ENCODE data around the gene UNC5A. TPM values are rescaled to one million over a fixed set of nuclear protein-coding genes. Genes with fewer than 3 reads are reported as not detected.

The UNC5A gene
- total RNA-seq, 1 experiment from 2014 or later: 10.1 TPM

DNA sequence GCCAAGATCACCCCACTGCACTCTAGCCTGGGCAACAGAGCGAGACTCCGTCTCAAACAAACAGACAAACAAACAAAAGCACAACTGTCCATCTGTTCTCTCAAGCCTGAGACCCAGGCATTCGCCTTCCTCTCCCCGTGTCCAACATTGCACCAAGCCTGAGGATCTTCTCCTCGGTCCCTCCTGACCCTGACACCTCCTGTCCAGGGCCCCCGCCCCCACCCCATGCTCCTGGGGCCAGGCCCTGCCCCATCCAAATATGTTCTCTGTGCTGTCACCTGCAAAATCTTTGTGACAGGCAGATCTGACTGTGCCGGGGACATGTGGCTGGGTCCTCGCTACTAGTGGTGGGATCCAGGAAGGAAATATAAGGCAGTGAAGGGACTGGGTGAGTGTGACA, 33.4 kb upstream of the UNC5A start:
- Histone ChIP-seq H3K4me2 (ENCODE audit: low read length) (no peak overlapping the region), H4K20me1 (ENCODE audit: insufficient read depth) (no peaks in the 10 kb centered on the region), H3K4me1 (ENCODE audit: control insufficient read depth in 1 of 2, insufficient read depth in 2 of 2, low read length in 2 of 2) (peaks cover 0 to 16% of the 10 kb centered on the region in 2 experiments; a peak in 2 of 4 replicates), H3K9me3 (ENCODE audit: control insufficient read depth in 1 of 2, insufficient read depth in 1 of 2, low read depth in 1 of 2, low read length in 2 of 2) (no peaks in the 10 kb centered on the region), H3K27ac (ENCODE audit: low read depth, low read length) (no peak overlapping the region), H3K79me2 (ENCODE audit: insufficient read depth, low read length) (no peaks in the 10 kb centered on the region), H3K27me3 (ENCODE audit: insufficient read depth, low read length) (no peaks in the 10 kb centered on the region), H3K9ac (ENCODE audit: low read length) (no peak overlapping the region), H3K4me3 (replicated peaks in 1 of 2; ENCODE audit: low read depth in 1 of 2, low read length in 2 of 2) (no peak overlapping the region), H3K36me3 (ENCODE audit: control insufficient read depth in 1 of 2, insufficient read depth in 2 of 2, low read length in 2 of 2) (no peaks in the 10 kb centered on the region), H2AFZ (ENCODE audit: low read depth, low read length, poor library complexity, severe bottlenecking) (no peak overlapping the region), H3K9me2 (ENCODE audit: insufficient read depth) (no peaks in the 10 kb centered on the region)
- ChIA-PET POLR2A (no interaction called here), RAD21 (ENCODE audit: low non-redundant PET in 1 of 2, low total read pairs in 2 of 2, uncharacterized antibody in 2 of 2, unreplicated experiment in 2 of 2) (no interaction called here), CTCF (no interaction called here)
- TF ChIP-seq POLR2A (IDR thresholded peaks at IDR 0.05; ENCODE audit: borderline replicate concordance, extremely low read depth, insufficient read depth, insufficient read length) (no peak), ZNF274 (IDR thresholded peaks at IDR 0.05; ENCODE audit: low read depth, low read length) (no peak), SRF (IDR thresholded peaks at IDR 0.05; ENCODE audit: low read depth) (no peak), POLR2AphosphoS5 (IDR thresholded peaks at IDR 0.05; ENCODE audit: low read depth, low read length) (no peak), ELF1 (IDR thresholded peaks at IDR 0.05; ENCODE audit: borderline replicate concordance, low read depth) (no peak)
- TF ChIP-seq, protein P1, sequence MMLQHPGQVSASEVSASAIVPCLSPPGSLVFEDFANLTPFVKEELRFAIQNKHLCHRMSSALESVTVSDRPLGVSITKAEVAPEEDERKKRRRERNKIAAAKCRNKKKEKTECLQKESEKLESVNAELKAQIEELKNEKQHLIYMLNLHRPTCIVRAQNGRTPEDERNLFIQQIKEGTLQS (IDR thresholded peaks at IDR 0.05): no peak
- ATAC-seq: no peak
- intact Hi-C loops (cut with micrococcal nuclease): no loop called here
- DNase-seq (ENCODE audit: low read depth, low spot score): no peak
- no TSS peak for BruUV-seq (replicated peaks)

- peaks cover 0 to 22% of the 10 kb centered on the region in 2 experiments; a peak in 2 of 4 replicates for H3K4me1 ChIP-seq (ENCODE audit: control insufficient read depth in 1 of 2, insufficient read depth in 2 of 2, low read length in 2 of 2)
- H4K20me1 ChIP-seq (ENCODE audit: insufficient read depth): no peaks in the 10 kb centered on the region
- ChIA-PET CTCF (no interaction called here), RAD21 (ENCODE audit: low non-redundant PET in 1 of 2, low total read pairs in 2 of 2, uncharacterized antibody in 2 of 2, unreplicated experiment in 2 of 2) (no interaction called here), POLR2A (no interaction called here)
- no peak overlapping the region for H2AFZ ChIP-seq (ENCODE audit: low read depth, low read length, poor library complexity, severe bottlenecking)
- TF ChIP-seq EZH2 (IDR thresholded peaks at IDR 0.05): no peak
- TF ChIP-seq JUND (IDR thresholded peaks at IDR 0.05): no peak
- no peak for TF ChIP-seq RAD21 (IDR thresholded peaks at IDR 0.05; ENCODE audit: low read depth)
- no peak for TF ChIP-seq POLR2A (IDR thresholded peaks at IDR 0.05; ENCODE audit: borderline replicate concordance, extremely low read depth, insufficient read depth, insufficient read length)
- no peak for TF ChIP-seq ZNF274 (IDR thresholded peaks at IDR 0.05; ENCODE audit: low read depth, low read length)
- TF ChIP-seq TCF7L2 (IDR thresholded peaks at IDR 0.05; ENCODE audit: borderline replicate concordance, extremely low read depth, insufficient read depth, insufficient read length): no peak
- no peak for TF ChIP-seq POLR2AphosphoS5 (IDR thresholded peaks at IDR 0.05; ENCODE audit: low read depth, low read length)
- TF ChIP-seq ELF1 (IDR thresholded peaks at IDR 0.05; ENCODE audit: borderline replicate concordance, low read depth): no peak
- TF ChIP-seq SIN3A (IDR thresholded peaks at IDR 0.05; ENCODE audit: low read depth): no peak
- no peak for TF ChIP-seq YY1 (IDR thresholded peaks at IDR 0.05; ENCODE audit: extremely low read depth, insufficient replicate concordance, low read depth, low read length)
- no peak overlapping the region for H3K9ac ChIP-seq (ENCODE audit: low read length)
- H3K27me3 ChIP-seq (ENCODE audit: insufficient read depth, low read length): no peaks in the 10 kb centered on the region
- no peaks in the 10 kb centered on the region for H3K79me2 ChIP-seq (ENCODE audit: insufficient read depth, low read length)
- H3K9me2 ChIP-seq (ENCODE audit: insufficient read depth): no peaks in the 10 kb centered on the region
- no peak overlapping the region for H3K4me2 ChIP-seq (ENCODE audit: low read length)
- BruUV-seq (replicated peaks): no TSS peak
- no peak overlapping the region for H3K27ac ChIP-seq (ENCODE audit: low read depth, low read length)
- no peak for ATAC-seq
- intact Hi-C loops (cut with micrococcal nuclease): no loop called here
- no peaks in the 10 kb centered on the region for H3K9me3 ChIP-seq (ENCODE audit: control insufficient read depth in 1 of 2, insufficient read depth in 1 of 2, low read depth in 1 of 2, low read length in 2 of 2)
- H3K4me3 ChIP-seq (replicated peaks in 1 of 2; ENCODE audit: low read depth in 1 of 2, low read length in 2 of 2): no peak overlapping the region
- DNase-seq (ENCODE audit: low read depth, low spot score): no peak
- H3K36me3 ChIP-seq (ENCODE audit: control insufficient read depth in 1 of 2, insufficient read depth in 2 of 2, low read length in 2 of 2): no peaks in the 10 kb centered on the region
Measured at GRCh38 chr5:176778921-176779465, 31.4 kb upstream of the UNC5A start.
